PC-3 (cell line): ENCODE results near the gene ADAMTSL3. TPM values are rescaled to one million over a fixed set of nuclear protein-coding genes. Genes with fewer than 3 reads are reported as not detected.

Source experiments
- ATAC-seq: fragments of 200-7000 bp; cut with Tn5 transposase; 2 replicates; pipeline ENCODE4 v1.9.1; 2020; ENCODE audit warnings: mild to moderate bottlenecking, moderate library complexity
- BruUV-seq: library from RNA; stranded (reverse); fragments of 400-500 nt; replicated peaks from 2 replicates; lab custom pipeline; 2021; lab: Mats Ljungman, UMichigan
- CTCF ChIA-PET: fragments of 300-600 bp; sonication (Branson Sonifier 250); formaldehyde crosslinking; loops from one replicate; lab custom pipeline; 2022; ENCODE audit warnings: antibody characterized with exemption; lab: Charles Lee
- POLR2A ChIA-PET: fragments of 300-600 bp; sonication (Branson Sonifier 250); formaldehyde crosslinking; loops from one replicate; lab custom pipeline; 2022; ENCODE audit warnings: antibody characterized with exemption; ENCODE audit not compliant: unreplicated experiment; lab: Charles Lee
- DNase-seq: peaks from one replicate; pipeline ENCODE4 v3.0.0-alpha.2; 2015
- H2AFZ ChIP-seq: fragments of 300-600 bp; sonication (generic); 2 replicates; pipeline ENCODE4 v1.6.0; 2016; ENCODE audit warnings: antibody characterized with exemption, low read length
- H3F3A ChIP-seq: fragments of 300-600 bp; sonication (generic); one replicate; pipeline ENCODE4 v1.6.0; 2017; ENCODE audit warnings: antibody characterized with exemption, low read length, control low read depth, mild to moderate bottlenecking; ENCODE audit not compliant: unreplicated experiment
- H3K27ac ChIP-seq: fragments of 300-600 bp; sonication (generic); 2 replicates; pipeline ENCODE4 v1.5.1; 2016; ENCODE audit warnings: mild to moderate bottlenecking, low read length
- H3K27me3 ChIP-seq: fragments of 300-600 bp; sonication (generic); 2 replicates; pipeline ENCODE4 v1.6.1; 2016; ENCODE audit warnings: low read length, mixed read lengths
- H3K36me3 ChIP-seq: fragments of 300-600 bp; sonication (generic); 2 replicates; pipeline ENCODE4 v1.6.1; 2016; ENCODE audit warnings: low read depth, mixed run types, low read length, mixed read lengths
- H3K4me1 ChIP-seq: fragments of 300-600 bp; sonication (generic); 2 replicates; pipeline ENCODE4 v1.5.1; 2016; ENCODE audit warnings: low read length; ENCODE audit not compliant: insufficient read depth
- H3K4me2 ChIP-seq: fragments of 300-600 bp; sonication (generic); 2 replicates; pipeline ENCODE4 v1.6.0; 2016; ENCODE audit warnings: low read length
- H3K4me3 ChIP-seq: fragments of 300-600 bp; sonication (generic); 2 replicates; pipeline ENCODE4 v1.5.1; 2016; ENCODE audit warnings: mild to moderate bottlenecking, low read length, mixed read lengths
- H3K79me2 ChIP-seq: fragments of 300-600 bp; sonication (generic); 2 replicates; pipeline ENCODE4 v1.6.1; 2017; ENCODE audit warnings: low read length, mixed read lengths
- H3K9ac ChIP-seq: fragments of 300-600 bp; sonication (generic); 2 replicates; pipeline ENCODE4 v1.6.0; 2016; ENCODE audit warnings: mild to moderate bottlenecking, low read length
- H3K9me2 ChIP-seq: fragments of 300-600 bp; sonication (generic); replicated peaks from 2 replicates; pipeline ENCODE4 v1.6.1; 2016; ENCODE audit warnings: mixed run types, low read length, mixed read lengths
- H3K9me3 ChIP-seq: fragments of 300-600 bp; sonication (generic); 2 replicates; pipeline ENCODE4 v1.6.1; 2016; ENCODE audit warnings: low read length, mixed read lengths
- H4K20me1 ChIP-seq: fragments of 300-600 bp; sonication (generic); 2 replicates; pipeline ENCODE4 v1.6.1; 2016; ENCODE audit warnings: low read length, mixed read lengths
- EZH2 ChIP-seq: fragments of 300-600 bp; sonication (generic); IDR thresholded peaks from one replicate; pipeline ENCODE4 v1.6.1; 2017; ENCODE audit warnings: antibody characterized with exemption, mild to moderate bottlenecking, low read length; ENCODE audit not compliant: unreplicated experiment
- EZH2phosphoT487 ChIP-seq: fragments of 300-600 bp; sonication (generic); IDR thresholded peaks from 2 replicates; pipeline ENCODE4 v1.6.1; 2018; ENCODE audit warnings: mild to moderate bottlenecking, antibody characterized with exemption, low read length, borderline replicate concordance
- intact Hi-C: fragments of 100-400 bp; cut with micrococcal nuclease; formaldehyde crosslinking; loops from 2 replicates; pipeline ENCODE4 v1.9.0; 2023
- total RNA-seq: library from RNA; depleted of rRNA; stranded (reverse); fragments of >200 nt; gene quantifications from 2 replicates; pipeline ENCODE4 v1.2.3, GENCODE V29; 2014
- TF ChIP-seq, protein P1 (sequence below): fragments of 300-600 bp; sonication (generic); conservative IDR thresholded peaks from 2 replicates; pipeline ENCODE4 v1.5.1; 2017; ENCODE audit warnings: antibody characterized with exemption, low read depth, mild to moderate bottlenecking, low read length

ADAMTSL3 gene
- total RNA-seq, 1 experiment from 2014 or later = 7.9 TPM

DNA sequence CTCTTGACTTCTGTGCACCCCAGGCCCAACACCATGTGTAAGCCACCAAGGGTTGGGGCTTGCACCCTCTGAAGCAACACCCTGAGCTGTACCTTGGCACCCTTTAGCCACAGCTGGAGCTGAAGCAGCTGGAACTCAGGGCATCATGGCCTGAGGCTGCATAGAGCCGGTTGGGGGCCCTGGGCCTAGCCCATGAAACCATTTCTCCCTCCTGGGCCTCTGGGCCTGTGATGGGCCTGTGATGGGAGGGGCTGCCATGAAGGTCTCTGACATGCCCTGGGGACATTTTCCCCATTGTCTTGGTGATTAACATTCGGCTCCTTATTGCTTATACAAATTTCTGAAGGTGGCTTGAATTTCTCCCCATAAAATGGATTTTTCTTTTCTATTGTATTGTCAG lies 22.4 kb upstream of the ADAMTSL3 start:
- no TSS peak for BruUV-seq
- H3K9me2 ChIP-seq = no peaks in the 10 kb centered on the region
- TF ChIP-seq EZH2 (no peak), EZH2phosphoT487 (no peak)
- CTCF ChIA-PET = no interaction called here
- no peaks in the 10 kb centered on the region for H3K36me3 ChIP-seq
- no peaks in the 10 kb centered on the region for H3K9me3 ChIP-seq
- no peak overlapping the region for H3K4me2 ChIP-seq
- H3F3A ChIP-seq = no peaks in the 10 kb centered on the region
- no peak overlapping the region for H3K4me3 ChIP-seq
- H3K4me1 ChIP-seq = no peaks in the 10 kb centered on the region
- intact Hi-C loops = no loop called here
- POLR2A ChIA-PET = no interaction called here
- no peaks in the 10 kb centered on the region for H4K20me1 ChIP-seq
- H3K9ac ChIP-seq = no peak overlapping the region
- no peak overlapping the region for H2AFZ ChIP-seq
- no peak overlapping the region for H3K27ac ChIP-seq
- ATAC-seq (no peak), DNase-seq (no peak)
- H3K27me3 ChIP-seq = no peaks in the 10 kb centered on the region
- no peaks in the 10 kb centered on the region for H3K79me2 ChIP-seq

DNA sequence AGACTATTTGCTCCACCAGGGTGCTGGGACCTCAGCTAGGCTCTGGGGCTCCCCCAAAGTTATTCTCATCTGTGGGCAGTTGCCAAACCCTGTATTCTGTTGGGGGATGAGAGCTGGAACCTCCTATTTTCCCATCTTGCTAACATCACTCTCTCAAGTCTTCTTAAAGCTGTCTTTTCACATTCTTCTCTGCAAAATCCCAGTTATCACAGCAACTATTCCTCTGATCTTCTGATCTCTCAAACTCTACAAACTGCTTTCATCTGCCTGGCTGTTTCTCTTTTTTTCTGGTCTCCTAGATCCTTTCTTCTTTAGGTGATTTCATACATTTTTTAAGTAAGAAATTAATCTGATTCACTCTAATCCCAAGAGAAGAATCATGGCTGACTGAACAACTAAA lies 10.7 kb upstream of the ADAMTSL3 start:
- no peak overlapping the region for H3K27ac ChIP-seq
- H3K79me2 ChIP-seq = no peaks in the 10 kb centered on the region
- BruUV-seq = no TSS peak
- no peaks in the 10 kb centered on the region for H3K9me3 ChIP-seq
- ATAC-seq = no peak
- H3K4me2 ChIP-seq = no peak overlapping the region
- H2AFZ ChIP-seq = no peak overlapping the region
- no peaks in the 10 kb centered on the region for H3K27me3 ChIP-seq
- no peaks in the 10 kb centered on the region for H3F3A ChIP-seq
- H3K4me1 ChIP-seq = no peaks in the 10 kb centered on the region
- no peaks in the 10 kb centered on the region for H3K36me3 ChIP-seq
- no peak overlapping the region for H3K4me3 ChIP-seq
- ChIA-PET POLR2A (no interaction called here), CTCF (no interaction called here)
- TF ChIP-seq, protein P1, sequence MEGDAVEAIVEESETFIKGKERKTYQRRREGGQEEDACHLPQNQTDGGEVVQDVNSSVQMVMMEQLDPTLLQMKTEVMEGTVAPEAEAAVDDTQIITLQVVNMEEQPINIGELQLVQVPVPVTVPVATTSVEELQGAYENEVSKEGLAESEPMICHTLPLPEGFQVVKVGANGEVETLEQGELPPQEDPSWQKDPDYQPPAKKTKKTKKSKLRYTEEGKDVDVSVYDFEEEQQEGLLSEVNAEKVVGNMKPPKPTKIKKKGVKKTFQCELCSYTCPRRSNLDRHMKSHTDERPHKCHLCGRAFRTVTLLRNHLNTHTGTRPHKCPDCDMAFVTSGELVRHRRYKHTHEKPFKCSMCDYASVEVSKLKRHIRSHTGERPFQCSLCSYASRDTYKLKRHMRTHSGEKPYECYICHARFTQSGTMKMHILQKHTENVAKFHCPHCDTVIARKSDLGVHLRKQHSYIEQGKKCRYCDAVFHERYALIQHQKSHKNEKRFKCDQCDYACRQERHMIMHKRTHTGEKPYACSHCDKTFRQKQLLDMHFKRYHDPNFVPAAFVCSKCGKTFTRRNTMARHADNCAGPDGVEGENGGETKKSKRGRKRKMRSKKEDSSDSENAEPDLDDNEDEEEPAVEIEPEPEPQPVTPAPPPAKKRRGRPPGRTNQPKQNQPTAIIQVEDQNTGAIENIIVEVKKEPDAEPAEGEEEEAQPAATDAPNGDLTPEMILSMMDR = no peak
- TF ChIP-seq EZH2phosphoT487 (no peak), EZH2 (no peak)
- H3K9me2 ChIP-seq = no peaks in the 10 kb centered on the region
- intact Hi-C loops = no loop called here
- no peak for DNase-seq
- no peak overlapping the region for H3K9ac ChIP-seq
- H4K20me1 ChIP-seq = no peaks in the 10 kb centered on the region

DNA sequence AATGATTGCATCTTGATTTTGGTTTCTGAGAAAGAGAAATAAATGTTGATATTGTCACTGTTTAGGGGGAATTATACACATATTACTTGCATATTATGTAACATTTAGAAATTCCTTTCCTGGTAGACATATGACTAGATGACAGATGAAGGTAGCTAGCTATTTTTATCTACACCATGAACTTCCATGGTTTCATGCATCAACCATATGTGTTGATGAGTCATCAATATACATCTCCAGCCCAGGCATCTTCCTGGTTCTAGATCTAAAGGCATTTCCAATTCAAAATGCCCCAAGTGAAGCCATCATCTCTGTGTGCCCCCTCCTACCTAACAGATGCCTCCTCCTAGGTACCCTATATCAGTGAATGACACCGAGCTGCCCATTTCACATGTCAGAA lies 9.5 kb upstream of the ADAMTSL3 start:
- H3K9me2 ChIP-seq = no peaks in the 10 kb centered on the region
- no peak for DNase-seq
- intact Hi-C loops = no loop called here
- TF ChIP-seq EZH2phosphoT487 (no peak), EZH2 (no peak)
- TF ChIP-seq, protein P1 = no peak
- no peaks in the 10 kb centered on the region for H3F3A ChIP-seq
- H3K79me2 ChIP-seq = no peaks in the 10 kb centered on the region
- H3K27me3 ChIP-seq = no peaks in the 10 kb centered on the region
- ChIA-PET CTCF (no interaction called here), POLR2A (no interaction called here)
- H2AFZ ChIP-seq = no peak overlapping the region
- ATAC-seq = no peak
- no peaks in the 10 kb centered on the region for H3K4me1 ChIP-seq
- H3K9ac ChIP-seq = no peak overlapping the region
- no peak overlapping the region for H3K4me2 ChIP-seq
- H3K36me3 ChIP-seq = no peaks in the 10 kb centered on the region
- H3K4me3 ChIP-seq = no peak overlapping the region
- no peaks in the 10 kb centered on the region for H3K9me3 ChIP-seq
- no peaks in the 10 kb centered on the region for H4K20me1 ChIP-seq
- no TSS peak for BruUV-seq
- no peak overlapping the region for H3K27ac ChIP-seq
